Loucy (cell line): ENCODE data around the gene GMPPB.
A peak's percentile ranks its signal among the peaks of the same experiment; 100 is the strongest.

ENCODE experiments used
- H2AFZ ChIP-seq: fragments of 200-600 bp; sonication (generic); 2 replicates; pipeline ENCODE4 v1.6.0; 2016; ENCODE audit warnings: antibody characterized with exemption, mild to moderate bottlenecking, low read length, moderate library complexity
- H3F3A ChIP-seq: fragments of 200-600 bp; 2 replicates; pipeline ENCODE4 v1.6.0; 2016; ENCODE audit warnings: antibody characterized with exemption, low read depth, mild to moderate bottlenecking
- H3K27me3 ChIP-seq: fragments of 200-600 bp; sonication (generic); 2 replicates; pipeline ENCODE4 v1.6.1; 2014; ENCODE audit warnings: low read length, mild to moderate bottlenecking; ENCODE audit not compliant: insufficient read depth, poor library complexity, severe bottlenecking
- H3K36me3 ChIP-seq: fragments of 200-600 bp; sonication (generic); 2 replicates; pipeline ENCODE4 v1.6.1; 2016; ENCODE audit warnings: low read length; ENCODE audit not compliant: insufficient read depth
- H3K4me1 ChIP-seq: fragments of 200-600 bp; sonication (generic); 2 replicates; pipeline ENCODE4 v1.5.1; 2014; ENCODE audit warnings: low read length, mild to moderate bottlenecking; ENCODE audit not compliant: insufficient read depth, poor library complexity, severe bottlenecking
- H3K4me2 ChIP-seq: fragments of 200-600 bp; sonication (generic); 2 replicates; pipeline ENCODE4 v1.6.0; 2014; ENCODE audit warnings: antibody characterized with exemption, low read length, low read depth, mild to moderate bottlenecking; ENCODE audit not compliant: poor library complexity, severe bottlenecking
- H3K4me3 ChIP-seq: fragments of 200-600 bp; sonication (generic); 2 replicates; pipeline ENCODE4 v1.5.1; 2014; ENCODE audit warnings: low read length, mild to moderate bottlenecking, mixed read lengths; ENCODE audit not compliant: poor library complexity, severe bottlenecking
- H3K79me2 ChIP-seq: fragments of 200-600 bp; sonication (generic); 2 replicates; pipeline ENCODE4 v1.6.1; 2014; ENCODE audit warnings: low read length; ENCODE audit not compliant: insufficient read depth
- H3K9ac ChIP-seq: fragments of 200-600 bp; sonication (generic); 2 replicates; pipeline ENCODE4 v1.6.0; 2014; ENCODE audit warnings: mild to moderate bottlenecking, low read depth, low read length, moderate library complexity; ENCODE audit not compliant: poor library complexity, severe bottlenecking
- H3K9me2 ChIP-seq: fragments of 200-600 bp; sonication (generic); replicated peaks from 2 replicates; pipeline ENCODE4 v1.6.1; 2016; ENCODE audit warnings: low read depth, low read length, mixed read lengths
- H3K9me3 ChIP-seq: fragments of 200-600 bp; sonication (generic); 2 replicates; pipeline ENCODE4 v1.6.1; 2014; ENCODE audit warnings: mild to moderate bottlenecking, antibody characterized with exemption, low read length, low read depth; ENCODE audit not compliant: insufficient read depth
- H4K20me1 ChIP-seq: fragments of 200-600 bp; sonication (generic); 2 replicates; pipeline ENCODE4 v1.6.0; 2014; ENCODE audit warnings: antibody characterized with exemption, low read length, mild to moderate bottlenecking; ENCODE audit not compliant: insufficient read depth, poor library complexity, severe bottlenecking
- EZH2phosphoT487 ChIP-seq: fragments of 200-600 bp; IDR thresholded peaks from 2 replicates; pipeline ENCODE4 v1.6.1; 2018; ENCODE audit warnings: antibody characterized with exemption, mild to moderate bottlenecking, moderate library complexity, borderline replicate concordance
- TF ChIP-seq, protein P1 (sequence below): fragments of 200-600 bp; sonication (generic); conservative IDR thresholded peaks from 2 replicates; pipeline ENCODE4 v1.5.1; 2014; ENCODE audit warnings: mild to moderate bottlenecking, antibody characterized with exemption, low read length

The GMPPB gene

GRCh38 chr3:49671291-49672288 lies 52.2 kb downstream of the GMPPB start:
- Histone ChIP-seq H3K4me2 (peak overlapping the region; percentile 34), H2AFZ (no peak overlapping the region), H3K36me3 (peaks cover 3% of the 10 kb centered on the region; the same call in 1 of the 2 replicates), H3K79me2 (peaks cover 36% of the 10 kb centered on the region), H3F3A (0 out of 2 replicates have a peak, but pooled peaks cover 2% of the 10 kb centered on the region), H3K9me2 (no peaks in the 10 kb centered on the region), H4K20me1 (peaks cover 13% of the 10 kb centered on the region), H3K4me3 (no peak overlapping the region), H3K4me1 (peaks cover 23% of the 10 kb centered on the region), H3K9ac (peak overlapping the region; percentile 6), H3K27me3 (no peaks in the 10 kb centered on the region), H3K9me3 (no peaks in the 10 kb centered on the region)
- TF ChIP-seq, protein P1, sequence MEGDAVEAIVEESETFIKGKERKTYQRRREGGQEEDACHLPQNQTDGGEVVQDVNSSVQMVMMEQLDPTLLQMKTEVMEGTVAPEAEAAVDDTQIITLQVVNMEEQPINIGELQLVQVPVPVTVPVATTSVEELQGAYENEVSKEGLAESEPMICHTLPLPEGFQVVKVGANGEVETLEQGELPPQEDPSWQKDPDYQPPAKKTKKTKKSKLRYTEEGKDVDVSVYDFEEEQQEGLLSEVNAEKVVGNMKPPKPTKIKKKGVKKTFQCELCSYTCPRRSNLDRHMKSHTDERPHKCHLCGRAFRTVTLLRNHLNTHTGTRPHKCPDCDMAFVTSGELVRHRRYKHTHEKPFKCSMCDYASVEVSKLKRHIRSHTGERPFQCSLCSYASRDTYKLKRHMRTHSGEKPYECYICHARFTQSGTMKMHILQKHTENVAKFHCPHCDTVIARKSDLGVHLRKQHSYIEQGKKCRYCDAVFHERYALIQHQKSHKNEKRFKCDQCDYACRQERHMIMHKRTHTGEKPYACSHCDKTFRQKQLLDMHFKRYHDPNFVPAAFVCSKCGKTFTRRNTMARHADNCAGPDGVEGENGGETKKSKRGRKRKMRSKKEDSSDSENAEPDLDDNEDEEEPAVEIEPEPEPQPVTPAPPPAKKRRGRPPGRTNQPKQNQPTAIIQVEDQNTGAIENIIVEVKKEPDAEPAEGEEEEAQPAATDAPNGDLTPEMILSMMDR: peak; percentile 84
- TF ChIP-seq EZH2phosphoT487: no peak

DNA sequence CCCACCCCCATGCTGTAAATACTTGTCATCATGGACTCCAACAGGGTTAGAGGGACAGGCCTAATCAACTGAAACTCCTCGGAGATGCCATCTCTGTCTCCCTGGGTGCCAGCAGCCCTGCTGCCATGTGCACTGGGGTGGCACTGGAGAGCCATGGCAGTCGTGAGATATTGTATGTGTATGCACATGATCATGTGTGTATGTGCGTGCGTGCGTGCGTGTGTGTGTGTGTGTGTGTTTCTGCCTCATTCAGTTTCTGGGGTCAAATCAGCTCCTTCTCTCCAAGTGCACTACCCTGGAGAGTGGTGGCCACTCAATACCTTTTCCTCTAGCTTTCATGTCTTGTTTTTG lies 52.8 kb downstream of the GMPPB start:
- no peak overlapping the region for H2AFZ ChIP-seq
- H3K9me3 ChIP-seq: no peaks in the 10 kb centered on the region
- H3K79me2 ChIP-seq: peaks cover 29% of the 10 kb centered on the region
- no peak overlapping the region for H3K9ac ChIP-seq
- no peak for TF ChIP-seq EZH2phosphoT487
- TF ChIP-seq, protein P1: no peak
- H3K36me3 ChIP-seq: no peaks in the 10 kb centered on the region
- H3K9me2 ChIP-seq: no peaks in the 10 kb centered on the region
- peaks cover 20% of the 10 kb centered on the region for H3K4me1 ChIP-seq
- no peak overlapping the region for H3K4me3 ChIP-seq
- peaks cover 13% of the 10 kb centered on the region for H4K20me1 ChIP-seq
- H3K4me2 ChIP-seq: no peak overlapping the region
- no peaks in the 10 kb centered on the region for H3K27me3 ChIP-seq
- H3F3A ChIP-seq: 0 out of 2 replicates have a peak, but pooled peaks cover 2% of the 10 kb centered on the region
